ENCODE measurements around the gene RBM47.
"Not testable (repeated sequence)": the region's sequence is repeated elsewhere in the genome, so short reads cannot be mapped to it uniquely, and the experiment has no call there.

Gene RBM47

GRCh38 chr4:40441430-40441829 is 188.2 kb downstream of the RBM47 start:
- DNase-seq (ENCODE audit: low read depth in 2 of 2): no peak

- DNase-seq (ENCODE audit: low read depth in 2 of 2): no peak
Measured at GRCh38 chr4:40439519-40439918, 190.1 kb downstream of the RBM47 start.

GRCh38 chr4:40438384-40439026 is 191.2 kb downstream of the RBM47 start:
- no peak for DNase-seq (ENCODE audit: low read depth in 2 of 2)

- DNase-seq (ENCODE audit: low read depth in 2 of 2): no peak
Measured at GRCh38 chr4:40437741-40438383, 191.8 kb downstream of the RBM47 start.

GRCh38 chr4:40435306-40435705 is 194.4 kb downstream of the RBM47 start:
- not testable (repeated sequence) for DNase-seq (ENCODE audit: low read depth in 2 of 2)

GRCh38 chr4:40434126-40434687 is 195.5 kb downstream of the RBM47 start:
- no peak for DNase-seq (ENCODE audit: low read depth in 2 of 2)

GRCh38 chr4:40432504-40432903 is 197.2 kb downstream of the RBM47 start:
- DNase-seq (ENCODE audit: low read depth in 2 of 2): no peak

GRCh38 chr4:40427871-40428270 is 201.8 kb downstream of the RBM47 start:
- DNase-seq (ENCODE audit: low read depth in 2 of 2): not testable (repeated sequence)

- DNase-seq (ENCODE audit: low read depth in 2 of 2): no peak
Measured at GRCh38 chr4:40427128-40427527, 202.5 kb downstream of the RBM47 start.

GRCh38 chr4:40425799-40426574 is 203.7 kb downstream of the RBM47 start:
- DNase-seq (ENCODE audit: low read depth in 2 of 2): no peak

- DNase-seq (ENCODE audit: low read depth in 2 of 2): no peak
Measured at GRCh38 chr4:40423735-40424134, 205.9 kb downstream of the RBM47 start.

- no peak for DNase-seq (ENCODE audit: low read depth in 2 of 2)
Measured at GRCh38 chr4:40421839-40422708, 207.6 kb downstream of the RBM47 start.

- no peak for DNase-seq (ENCODE audit: low read depth in 2 of 2)
Measured at GRCh38 chr4:40419231-40419912, 210.3 kb downstream of the RBM47 start.

- no peak for DNase-seq (ENCODE audit: low read depth in 2 of 2)
Measured at GRCh38 chr4:40418430-40419230, 211.0 kb downstream of the RBM47 start.

- no peak for DNase-seq (ENCODE audit: low read depth in 2 of 2)
Measured at GRCh38 chr4:40417941-40418340, 211.7 kb downstream of the RBM47 start.

GRCh38 chr4:40414673-40415072 is 215.0 kb downstream of the RBM47 start:
- DNase-seq (ENCODE audit: low read depth in 2 of 2): no peak

GRCh38 chr4:40412866-40413795 is 216.5 kb downstream of the RBM47 start:
- no peak for DNase-seq (ENCODE audit: low read depth in 2 of 2)

- no peak for DNase-seq (ENCODE audit: low read depth in 2 of 2)
Measured at GRCh38 chr4:40412388-40412787, 217.3 kb downstream of the RBM47 start.

- no peak for DNase-seq (ENCODE audit: low read depth in 2 of 2)
Measured at GRCh38 chr4:40409835-40410234, 219.8 kb downstream of the RBM47 start.

Data from stimulated activated CD4-positive, alpha-beta T cell treated with anti-CD3 and anti-CD28 coated beads, Interleukin-1b, Interleukin-23, amount 100 ng/mL, for 1 hour (primary cell).